ENCODE measurements around the gene ZNF106. TPM values are rescaled to one million over a fixed set of nuclear protein-coding genes. Genes with fewer than 3 reads are reported as not detected.

ZNF106 gene
- total RNA-seq, 1 donor from 2014 or later, result 45.7 TPM

- TF ChIP-seq, protein P1, sequence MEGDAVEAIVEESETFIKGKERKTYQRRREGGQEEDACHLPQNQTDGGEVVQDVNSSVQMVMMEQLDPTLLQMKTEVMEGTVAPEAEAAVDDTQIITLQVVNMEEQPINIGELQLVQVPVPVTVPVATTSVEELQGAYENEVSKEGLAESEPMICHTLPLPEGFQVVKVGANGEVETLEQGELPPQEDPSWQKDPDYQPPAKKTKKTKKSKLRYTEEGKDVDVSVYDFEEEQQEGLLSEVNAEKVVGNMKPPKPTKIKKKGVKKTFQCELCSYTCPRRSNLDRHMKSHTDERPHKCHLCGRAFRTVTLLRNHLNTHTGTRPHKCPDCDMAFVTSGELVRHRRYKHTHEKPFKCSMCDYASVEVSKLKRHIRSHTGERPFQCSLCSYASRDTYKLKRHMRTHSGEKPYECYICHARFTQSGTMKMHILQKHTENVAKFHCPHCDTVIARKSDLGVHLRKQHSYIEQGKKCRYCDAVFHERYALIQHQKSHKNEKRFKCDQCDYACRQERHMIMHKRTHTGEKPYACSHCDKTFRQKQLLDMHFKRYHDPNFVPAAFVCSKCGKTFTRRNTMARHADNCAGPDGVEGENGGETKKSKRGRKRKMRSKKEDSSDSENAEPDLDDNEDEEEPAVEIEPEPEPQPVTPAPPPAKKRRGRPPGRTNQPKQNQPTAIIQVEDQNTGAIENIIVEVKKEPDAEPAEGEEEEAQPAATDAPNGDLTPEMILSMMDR (IDR thresholded peaks at IDR 0.05), result no peak
- no peak overlapping the region for H3K4me3 ChIP-seq
Observed at GRCh38 chr15:42493679-42494078, 2.7 kb upstream of the ZNF106 start.

GRCh38 chr15:42491539-42492225, 741 bp upstream of the ZNF106 start:
- H3K27me3 ChIP-seq, result no peaks in the 10 kb centered on the region
- peaks cover 4 to 25% of the 10 kb centered on the region in 2 donors for H3K4me1 ChIP-seq
- H3K27ac ChIP-seq, result peak overlapping the region; percentile 90 to 96
- TF ChIP-seq, protein P1 (IDR thresholded peaks at IDR 0.05), result no peak
- intact Hi-C loops (cut with DNase I), result loop anchor here (1.0 to 5.0 kb wide), 4 partner anchors 21 to 219 kb away; partner anchors contain the start of genes GANC, HAUS2, LRRC57 and STARD9
- H3K9me3 ChIP-seq, result no peaks in the 10 kb centered on the region
- no peak for DNase-seq (ENCODE audit: low spot score in 2 of 2)
- H3K36me3 ChIP-seq, result no peaks in the 10 kb centered on the region
- H3K4me3 ChIP-seq, result peak overlapping the region; percentile 70 to 80

More at GRCh38 chr15:42493679-42494078, 2.7 kb upstream of the ZNF106 start:
- H3K27me3 ChIP-seq, result no peaks in the 10 kb centered on the region
- no peak for DNase-seq (ENCODE audit: low spot score in 2 of 2)
- intact Hi-C loops (cut with DNase I), result loop anchor here (2.0 to 5.0 kb wide), 2 partner anchors 17 to 221 kb away; partner anchors contain the start of genes GANC and TMEM87A
- H3K36me3 ChIP-seq, result no peaks in the 10 kb centered on the region
- peak overlapping the region; percentile 86 to 92 for H3K27ac ChIP-seq
- peaks cover 4 to 26% of the 10 kb centered on the region in 2 donors for H3K4me1 ChIP-seq
- no peaks in the 10 kb centered on the region for H3K9me3 ChIP-seq

DNA sequence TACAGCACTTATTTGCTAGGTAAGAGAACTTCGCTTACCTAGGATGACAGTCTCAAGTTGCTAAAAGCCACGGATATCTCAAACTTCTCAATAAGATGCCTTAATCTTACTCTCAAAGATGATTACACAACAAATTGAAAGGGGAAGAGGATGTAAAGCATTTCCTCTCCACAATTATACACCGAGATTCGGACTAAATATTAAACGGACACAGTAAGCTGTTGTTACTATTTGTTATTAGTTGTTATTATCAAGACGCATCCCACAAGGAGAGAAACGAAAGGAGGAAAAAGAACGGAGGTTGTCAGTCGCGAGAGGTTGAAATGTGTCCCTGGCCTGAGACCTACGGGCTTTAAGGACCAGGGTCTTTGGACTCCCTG, 660 bp downstream of the ZNF106 start:
- peak overlapping the region; percentile 70 to 80 for H3K4me3 ChIP-seq
- DNase-seq (ENCODE audit: low spot score in 2 of 2), result no peak
- no peaks in the 10 kb centered on the region for H3K36me3 ChIP-seq
- intact Hi-C loops (cut with DNase I), result loop anchor here (2.0 to 5.0 kb wide), 3 partner anchors 19 to 218 kb away; partner anchors contain the start of genes GANC, HAUS2, LRRC57 and TMEM87A
- peak overlapping the region; percentile 90 to 96 for H3K27ac ChIP-seq
- TF ChIP-seq, protein P1 (IDR thresholded peaks at IDR 0.05), result no peak
- no peaks in the 10 kb centered on the region for H3K9me3 ChIP-seq
- peaks cover 4 to 25% of the 10 kb centered on the region in 2 donors for H3K4me1 ChIP-seq
- no peaks in the 10 kb centered on the region for H3K27me3 ChIP-seq

GRCh38 chr15:42483677-42484076, 7.3 kb downstream of the ZNF106 start:
- TF ChIP-seq, protein P1 (IDR thresholded peaks at IDR 0.05), result no peak

DNA sequence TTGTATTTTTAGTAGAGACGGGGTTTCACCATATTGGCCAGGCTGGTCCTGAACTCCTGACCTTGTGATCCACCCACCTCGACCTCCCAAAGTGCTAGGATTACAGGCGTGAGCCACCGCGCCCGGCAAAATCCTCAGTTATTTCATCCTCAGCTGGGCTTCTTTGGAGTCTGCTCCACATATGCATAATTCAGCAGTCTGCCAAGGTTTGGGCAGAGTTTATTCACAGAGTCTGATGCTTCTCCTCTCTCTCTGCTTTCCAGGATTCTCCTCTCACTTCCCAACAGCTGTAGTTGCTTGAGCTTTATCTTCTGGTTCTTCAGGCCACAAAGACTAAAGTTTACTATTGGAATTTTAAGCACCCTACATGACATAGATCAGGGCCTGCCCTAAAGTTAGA, 8.2 kb downstream of the ZNF106 start:
- Histone ChIP-seq H3K9me3 (peaks cover 0 to 9% of the 10 kb centered on the region in 2 donors), H3K27ac (no peak overlapping the region), H3K27me3 (no peaks in the 10 kb centered on the region), H3K4me3 (no peak overlapping the region), H3K4me1 (no peaks in the 10 kb centered on the region), H3K36me3 (no peaks in the 10 kb centered on the region)
- TF ChIP-seq, protein P1 (IDR thresholded peaks at IDR 0.05), result no peak
- DNase-seq (ENCODE audit: low spot score in 2 of 2), result no peak
- intact Hi-C loops (cut with DNase I), result no loop called here

More at GRCh38 chr15:42483677-42484076, 7.3 kb downstream of the ZNF106 start:
- Histone ChIP-seq H3K9me3 (peaks cover 0 to 9% of the 10 kb centered on the region in 2 donors), H3K4me1 (peaks cover 0 to 2% of the 10 kb centered on the region in 2 donors), H3K27me3 (no peaks in the 10 kb centered on the region), H3K4me3 (no peak overlapping the region), H3K36me3 (no peaks in the 10 kb centered on the region), H3K27ac (no peak overlapping the region)
- DNase-seq (ENCODE audit: low spot score in 2 of 2), result no peak
- intact Hi-C loops (cut with DNase I), result no loop called here

All from ascending aorta (tissue), 2 donors.